H9 (cell line): Measurements from ENCODE around the gene ADI1. TPM values are rescaled to one million over a fixed set of nuclear protein-coding genes. Genes with fewer than 3 reads are reported as not detected.

Experiments
- DNase-seq: peaks from one replicate; pipeline ENCODE4 v3.0.0-alpha.2; 2017
- H2AFZ ChIP-seq: one replicate; pipeline ENCODE4 v1.6.1; 2013; ENCODE audit warnings: mild to moderate bottlenecking, low read length, control low read depth, moderate library complexity
- H2AK5ac ChIP-seq: 2 replicates; pipeline ENCODE4 v1.6.1; 2013; ENCODE audit warnings: low read length, control low read depth, mixed read lengths; ENCODE audit not compliant: insufficient read length
- H2BK120ac ChIP-seq: one replicate; pipeline ENCODE4 v1.6.1; 2013; ENCODE audit warnings: low read depth, mild to moderate bottlenecking, low read length, control low read depth, inconsistent platforms; ENCODE audit not compliant: poor library complexity, severe bottlenecking
- H2BK12ac ChIP-seq: 2 replicates; pipeline ENCODE4 v1.6.1; 2013; ENCODE audit warnings: low read length, control low read depth, mixed read lengths, low read depth; ENCODE audit not compliant: insufficient read length
- H2BK15ac ChIP-seq: 2 replicates; pipeline ENCODE4 v1.6.1; 2013; ENCODE audit warnings: low read depth, low read length, control low read depth
- H2BK20ac ChIP-seq: one replicate; pipeline ENCODE4 v1.6.1; 2013; ENCODE audit warnings: low read depth, mild to moderate bottlenecking, low read length, control low read depth, inconsistent platforms; ENCODE audit not compliant: poor library complexity, severe bottlenecking
- H2BK5ac ChIP-seq: 2 replicates; pipeline ENCODE4 v1.6.1; 2013; ENCODE audit warnings: low read length, control low read depth, mixed read lengths; ENCODE audit not compliant: insufficient read length
- H3K14ac ChIP-seq: 2 replicates; pipeline ENCODE4 v1.6.1; 2013; ENCODE audit warnings: low read length, control low read depth; ENCODE audit not compliant: insufficient read depth
- H3K18ac ChIP-seq: 2 replicates; pipeline ENCODE4 v1.6.1; 2013; ENCODE audit warnings: low read depth, mild to moderate bottlenecking, mixed read lengths, low read length, control low read depth; ENCODE audit not compliant: insufficient read length
- H3K23ac ChIP-seq: 2 replicates; pipeline ENCODE4 v1.6.1; 2013; ENCODE audit warnings: low read length, control low read depth, mixed read lengths, low read depth; ENCODE audit not compliant: insufficient read length
- H3K23me2 ChIP-seq: 2 replicates; pipeline ENCODE4 v1.6.1; 2013; ENCODE audit warnings: low read depth, mild to moderate bottlenecking, mixed read lengths, low read length, control low read depth; ENCODE audit not compliant: insufficient read length, poor library complexity, severe bottlenecking
- H3K27ac ChIP-seq: 2 replicates; pipeline ENCODE4 v1.5.1; 2013; ENCODE audit warnings: low read length, control low read depth, mixed read lengths, low read depth; ENCODE audit not compliant: insufficient read length
- H3K27me3 ChIP-seq: 2 replicates; pipeline ENCODE4 v1.6.1; 2013; ENCODE audit warnings: low read length, control low read depth, inconsistent platforms; ENCODE audit not compliant: insufficient read depth
- H3K4ac ChIP-seq: 2 replicates; pipeline ENCODE4 v1.6.1; 2013; ENCODE audit warnings: low read depth, mild to moderate bottlenecking, control low read depth, inconsistent platforms, low read length, moderate library complexity
- H3K4me1 ChIP-seq: 2 replicates; pipeline ENCODE4 v1.6.1; 2013; ENCODE audit warnings: low read length, control low read depth, inconsistent platforms; ENCODE audit not compliant: insufficient read depth
- H3K4me2 ChIP-seq: 2 replicates; pipeline ENCODE4 v1.6.1; 2013; ENCODE audit warnings: low read length, control low read depth, mixed read lengths; ENCODE audit not compliant: insufficient read length, insufficient read depth
- H3K56ac ChIP-seq: 2 replicates; pipeline ENCODE4 v1.6.1; 2013; ENCODE audit warnings: low read depth, mild to moderate bottlenecking, mixed read lengths, low read length, control low read depth; ENCODE audit not compliant: insufficient read length
- H3K79me1 ChIP-seq: 2 replicates; pipeline ENCODE4 v1.6.1; 2013; ENCODE audit warnings: low read depth, mild to moderate bottlenecking, moderate library complexity, low read length, control low read depth, inconsistent platforms; ENCODE audit not compliant: insufficient read depth, poor library complexity, severe bottlenecking
- H3K79me2 ChIP-seq: 2 replicates; pipeline ENCODE4 v1.6.1; 2013; ENCODE audit warnings: low read length, control low read depth, inconsistent platforms; ENCODE audit not compliant: insufficient read depth
- H3K9ac ChIP-seq: 2 replicates; pipeline ENCODE4 v1.6.1; 2013; ENCODE audit warnings: low read length, control low read depth, mixed read lengths; ENCODE audit not compliant: insufficient read length; ENCODE audit errors: extremely low read depth
- H3K9me3 ChIP-seq: one replicate; pipeline ENCODE4 v1.6.1; 2013; ENCODE audit warnings: low read depth, low read length, inconsistent platforms; ENCODE audit not compliant: control insufficient read depth
- H3T11ph ChIP-seq: one replicate; pipeline ENCODE4 v1.6.1; 2013; ENCODE audit warnings: mild to moderate bottlenecking, low read length, control low read depth, inconsistent platforms
- H4K20me1 ChIP-seq: one replicate; pipeline ENCODE4 v1.6.1; 2013; ENCODE audit not compliant: control insufficient read depth, insufficient read length, insufficient read depth
- H4K5ac ChIP-seq: 2 replicates; pipeline ENCODE4 v1.6.1; 2013; ENCODE audit warnings: low read depth, mild to moderate bottlenecking, mixed read lengths, low read length, control low read depth; ENCODE audit not compliant: insufficient read length
- H4K8ac ChIP-seq: replicated peaks from 2 replicates; pipeline ENCODE4 v1.6.1; 2013; ENCODE audit warnings: low read length, control low read depth, mixed read lengths, low read depth; ENCODE audit not compliant: insufficient read length
- H4K91ac ChIP-seq: 2 replicates; pipeline ENCODE4 v1.6.1; 2013; ENCODE audit warnings: low read depth, mild to moderate bottlenecking, moderate library complexity, mixed read lengths, low read length, control low read depth; ENCODE audit not compliant: insufficient read length
- H3K27ac Mint-ChIP-seq, 3 experiments: 2 replicates in 2 of 3; 3 replicates in 1 of 3; pipeline ENCODE4 v1.8.0; 2020 to 2021; ENCODE audit warnings: mixed read lengths in 3 of 3, mild to moderate bottlenecking in 1 of 3, moderate library complexity in 1 of 3
- H3K27me3 Mint-ChIP-seq: 2 replicates; pipeline ENCODE4 v1.8.0; 2021; ENCODE audit warnings: low read depth, mild to moderate bottlenecking, moderate library complexity, mixed read lengths
- H3K36me3 Mint-ChIP-seq, 3 experiments: 2 replicates in 2 of 3; 3 replicates in 1 of 3; pipeline ENCODE4 v1.8.0; 2020 to 2021; ENCODE audit warnings: low read depth in 3 of 3, mixed read lengths in 3 of 3; ENCODE audit not compliant: insufficient read depth in 1 of 3
- H3K4me1 Mint-ChIP-seq, 2 experiments: 2 replicates each; pipeline ENCODE4 v1.8.0; 2020; ENCODE audit warnings: mixed read lengths in 2 of 2
- H3K4me3 Mint-ChIP-seq, 2 experiments: 2 replicates in 1 of 2; 3 replicates in 1 of 2; pipeline ENCODE4 v1.8.0; 2020 to 2021; ENCODE audit warnings: mild to moderate bottlenecking in 2 of 2, mixed read lengths in 2 of 2, moderate library complexity in 1 of 2
- H3K9me3 Mint-ChIP-seq, 2 experiments: 2 replicates in 1 of 2; 3 replicates in 1 of 2; pipeline ENCODE4 v1.8.0; 2020; ENCODE audit warnings: mild to moderate bottlenecking in 2 of 2, mixed read lengths in 2 of 2, moderate library complexity in 1 of 2
- WGBS: extraction: QIAGEN DNeasy Blood & Tissue Kit; methylation state at CpG from one replicate; pipeline ENCODE4 v1.1.7; 2013; ENCODE audit warnings: missing lambda C conversion rate, low lambda C conversion rate, mixed read lengths; ENCODE audit not compliant: insufficient read length; ENCODE audit errors: extremely low coverage; 5-methylcytosine and 5-hydroxymethylcytosine counted together
- total RNA-seq: library from RNA; stranded (reverse); gene quantifications from 2 replicates; pipeline ENCODE4 v1.2.1, GENCODE V29; 2021
- TF ChIP-seq, protein P1 (sequence below): fragments of 200-600 bp; sonication (generic); conservative IDR thresholded peaks from 3 replicates; pipeline ENCODE4 v1.8.0; 2021; ENCODE audit warnings: antibody characterized with exemption, mild to moderate bottlenecking

ADI1 gene
- total RNA-seq, 1 experiment from 2014 or later: 23.4 TPM

GRCh38 chr2:3451926-3452671, 67.2 kb downstream of the ADI1 start:
- H3T11ph ChIP-seq: no peak overlapping the region
- no peaks in the 10 kb centered on the region for H3K9me3 ChIP-seq
- no peak overlapping the region for H2AFZ ChIP-seq
- H3K4ac ChIP-seq: no peak overlapping the region
- H3K18ac ChIP-seq: no peak overlapping the region
- TF ChIP-seq, protein P1, sequence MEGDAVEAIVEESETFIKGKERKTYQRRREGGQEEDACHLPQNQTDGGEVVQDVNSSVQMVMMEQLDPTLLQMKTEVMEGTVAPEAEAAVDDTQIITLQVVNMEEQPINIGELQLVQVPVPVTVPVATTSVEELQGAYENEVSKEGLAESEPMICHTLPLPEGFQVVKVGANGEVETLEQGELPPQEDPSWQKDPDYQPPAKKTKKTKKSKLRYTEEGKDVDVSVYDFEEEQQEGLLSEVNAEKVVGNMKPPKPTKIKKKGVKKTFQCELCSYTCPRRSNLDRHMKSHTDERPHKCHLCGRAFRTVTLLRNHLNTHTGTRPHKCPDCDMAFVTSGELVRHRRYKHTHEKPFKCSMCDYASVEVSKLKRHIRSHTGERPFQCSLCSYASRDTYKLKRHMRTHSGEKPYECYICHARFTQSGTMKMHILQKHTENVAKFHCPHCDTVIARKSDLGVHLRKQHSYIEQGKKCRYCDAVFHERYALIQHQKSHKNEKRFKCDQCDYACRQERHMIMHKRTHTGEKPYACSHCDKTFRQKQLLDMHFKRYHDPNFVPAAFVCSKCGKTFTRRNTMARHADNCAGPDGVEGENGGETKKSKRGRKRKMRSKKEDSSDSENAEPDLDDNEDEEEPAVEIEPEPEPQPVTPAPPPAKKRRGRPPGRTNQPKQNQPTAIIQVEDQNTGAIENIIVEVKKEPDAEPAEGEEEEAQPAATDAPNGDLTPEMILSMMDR: no peak
- Mint-ChIP-seq H3K36me3 (peaks cover 14 to 45% (median 26%) of the 10 kb centered on the region in 3 experiments), H3K4me1 (peaks cover 3 to 5% of the 10 kb centered on the region in 2 experiments; a peak in 2 of 4 replicates), H3K27me3 (no peaks in the 10 kb centered on the region; the same call in 1 of the 2 replicates), H3K9me3 (no peaks in the 10 kb centered on the region), H3K27ac (peak overlapping the region in 1 of 3 experiments; percentile 70; a peak in 1 of 7 replicates), H3K4me3 (no peak overlapping the region)
- no peak overlapping the region for H3K9ac ChIP-seq
- no peak overlapping the region for H2BK120ac ChIP-seq
- H3K23me2 ChIP-seq: no peaks in the 10 kb centered on the region
- no peak overlapping the region for H4K91ac ChIP-seq
- H3K23ac ChIP-seq: no peak overlapping the region
- DNase-seq: no peak
- H4K5ac ChIP-seq: no peak overlapping the region
- no peak overlapping the region for H2BK5ac ChIP-seq
- no peaks in the 10 kb centered on the region for H4K20me1 ChIP-seq
- no peak overlapping the region for H2AK5ac ChIP-seq
- H3K79me1 ChIP-seq: no peaks in the 10 kb centered on the region
- H2BK15ac ChIP-seq: no peak overlapping the region
- no peaks in the 10 kb centered on the region for H3K27me3 ChIP-seq
- H3K27ac ChIP-seq: no peak overlapping the region
- no CpG with 5 or more reads among the region's 17 CpGs for WGBS
- no peak overlapping the region for H2BK20ac ChIP-seq
- H3K56ac ChIP-seq: no peak overlapping the region
- H2BK12ac ChIP-seq: no peak overlapping the region
- H3K79me2 ChIP-seq: no peaks in the 10 kb centered on the region
- no peaks in the 10 kb centered on the region for H3K4me1 ChIP-seq
- H4K8ac ChIP-seq: no peak overlapping the region
- H3K4me2 ChIP-seq: no peak overlapping the region
- H3K14ac ChIP-seq: no peak overlapping the region
